GM21390 (cell line): ENCODE data around the gene ZEB2.

Experiments
- ATAC-seq: cut with Tn5 transposase; IDR thresholded peaks from one replicate; pipeline ENCODE4 v1.9.1; 2021; ENCODE audit not compliant: unreplicated experiment

The ZEB2 gene

DNA sequence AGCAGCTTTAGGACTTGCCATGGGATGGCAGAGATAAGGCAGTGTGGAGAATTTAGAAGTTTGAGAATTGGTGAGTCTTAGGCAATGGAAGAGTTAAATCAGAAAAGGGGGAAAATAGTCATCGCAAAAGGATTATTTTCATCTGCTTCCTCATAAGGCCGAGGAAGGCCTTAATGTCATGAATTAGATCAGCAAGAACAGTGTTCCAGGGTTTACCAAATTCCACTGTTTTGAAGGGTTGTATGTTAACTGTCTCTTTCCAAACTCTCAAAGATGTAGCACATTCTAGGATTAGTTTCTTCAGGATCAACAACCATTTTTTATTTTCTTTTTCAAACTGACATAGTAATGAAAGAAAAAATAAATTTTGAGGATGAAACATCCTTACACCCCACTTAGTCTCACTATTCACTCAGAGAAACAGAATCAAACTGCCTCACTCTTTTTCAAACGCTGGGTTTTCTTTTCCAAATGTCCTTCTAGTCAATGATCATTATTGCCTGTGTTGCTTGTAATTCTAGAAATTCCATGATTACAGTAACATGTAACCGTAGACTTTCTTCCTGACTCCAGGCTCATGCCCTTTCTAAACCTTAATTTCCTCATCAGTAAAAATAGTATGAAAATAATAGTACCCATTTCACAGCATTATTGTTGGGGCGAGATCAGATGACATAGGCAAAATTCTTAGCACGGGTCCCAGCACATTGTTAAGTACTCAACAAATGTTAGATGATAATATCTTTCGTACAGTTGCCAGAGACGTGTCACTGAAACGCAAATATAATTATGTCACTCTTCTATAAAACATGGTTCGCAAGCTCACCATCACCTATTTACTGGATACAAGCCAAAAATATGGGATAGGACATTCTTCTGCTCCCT is 23.6 kb downstream of the ZEB2 start:
- no peak for ATAC-seq

DNA sequence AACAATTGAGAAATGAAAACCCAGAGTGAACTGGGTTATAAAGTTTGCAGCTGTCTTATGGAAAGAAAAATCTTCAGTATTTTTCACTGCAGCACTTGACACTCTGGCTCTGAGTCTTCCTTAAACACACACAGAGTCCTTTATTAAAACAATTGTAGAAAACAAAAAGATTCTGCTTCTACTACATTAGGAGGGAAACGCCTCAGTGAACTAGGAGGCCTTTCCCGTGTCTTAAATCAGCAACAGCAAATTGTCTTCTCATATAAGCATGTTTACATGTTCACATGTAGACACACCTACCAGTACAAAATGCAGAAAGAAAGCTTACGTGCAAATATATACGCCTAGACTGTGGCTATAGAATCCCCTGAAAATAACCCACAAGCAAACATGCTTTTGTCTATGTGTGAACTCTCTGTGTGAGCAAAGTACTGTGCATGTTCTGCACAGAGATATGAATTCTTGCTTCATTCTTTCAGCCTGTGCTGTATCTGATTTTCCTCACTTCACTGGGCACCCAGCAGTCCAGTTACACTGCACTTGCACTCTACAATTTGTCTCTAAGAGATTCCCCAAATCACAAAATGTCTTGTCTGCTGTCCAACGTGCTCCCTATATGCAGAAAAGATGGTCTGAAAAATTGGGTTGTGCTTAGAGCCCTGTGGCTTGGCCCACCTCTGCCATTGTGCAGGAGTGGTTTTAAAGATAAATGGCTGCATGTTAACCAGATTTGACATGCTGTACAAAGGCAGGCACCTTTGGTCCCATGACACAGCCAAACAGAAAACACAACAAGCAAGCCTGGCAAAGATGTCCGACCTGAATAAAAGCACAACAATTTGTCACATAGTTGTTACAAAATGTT is 24.5 kb downstream of the ZEB2 start:
- no peak for ATAC-seq

DNA sequence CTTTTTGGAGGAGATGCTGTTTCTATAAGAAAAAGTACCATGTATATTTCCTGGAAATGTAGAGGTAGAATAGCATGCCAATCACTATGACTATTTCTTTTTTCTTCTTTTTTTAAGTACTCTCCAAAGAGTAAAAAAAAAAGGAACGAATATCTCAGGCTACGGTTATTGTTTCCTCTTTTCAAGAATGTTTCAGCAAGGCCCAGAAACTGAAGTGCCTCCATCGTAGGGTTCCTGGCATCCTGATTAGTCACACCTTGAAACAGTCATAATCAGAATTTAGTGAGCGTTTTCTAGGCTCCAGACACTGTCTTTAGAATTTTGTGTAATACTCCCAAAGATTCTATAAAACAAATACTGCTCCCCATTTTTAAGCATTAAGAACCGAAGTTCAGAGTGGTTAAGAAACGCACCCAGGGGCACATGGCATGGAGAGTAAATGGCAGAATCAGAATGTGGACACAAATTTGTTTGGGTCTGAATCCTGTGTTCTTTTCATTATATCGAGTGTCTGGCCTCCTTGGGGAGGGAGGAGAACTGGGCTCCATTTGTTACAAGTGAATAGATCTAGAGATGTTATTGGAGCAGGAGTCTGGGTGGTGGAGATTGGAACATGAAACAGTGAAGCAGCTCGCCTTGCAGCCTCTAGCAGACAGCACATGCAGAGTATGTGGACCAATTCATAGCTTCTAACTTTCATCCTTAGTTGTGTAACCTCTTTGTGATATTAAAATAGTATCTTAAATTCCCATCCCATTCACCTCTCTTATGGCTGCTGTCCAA is 26.7 kb downstream of the ZEB2 start:
- ATAC-seq: no peak

DNA sequence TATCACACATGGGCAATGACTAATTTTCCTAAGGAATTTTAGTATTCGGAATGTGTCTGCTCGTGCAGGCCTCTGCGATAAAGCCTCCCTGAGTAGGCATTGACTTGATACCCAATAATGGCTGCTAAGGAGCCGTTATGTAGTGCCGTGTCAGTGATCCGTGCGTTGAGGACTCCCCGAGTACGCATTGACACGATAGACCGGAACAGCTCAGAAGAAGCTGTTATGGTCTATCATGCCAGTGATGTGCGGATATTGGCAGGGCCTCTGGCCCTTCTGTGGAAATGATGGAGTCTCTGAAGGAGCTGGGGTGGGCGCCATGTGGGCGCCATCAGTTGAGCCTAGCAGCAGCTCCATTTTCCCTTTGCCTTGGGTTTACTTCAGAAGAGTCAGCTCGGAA is 29.1 kb downstream of the ZEB2 start:
- no peak for ATAC-seq

DNA sequence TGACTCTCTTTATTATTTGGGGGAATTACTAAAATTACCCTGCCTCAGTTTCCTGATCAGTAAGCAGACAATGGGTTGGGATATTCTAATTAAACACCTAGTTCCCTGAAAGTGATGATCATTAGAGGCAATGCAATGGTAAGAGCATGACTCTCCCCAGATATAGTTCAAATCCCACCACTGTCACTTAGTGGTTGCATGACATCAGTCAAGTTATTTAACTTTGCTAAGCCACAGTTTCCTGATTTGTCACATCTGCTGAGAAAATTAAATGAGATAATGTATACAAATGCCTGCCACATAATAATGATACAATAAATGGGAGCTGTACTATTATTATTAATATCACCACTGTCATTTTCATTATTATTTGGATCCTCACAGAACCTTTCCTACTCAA is 29.9 kb downstream of the ZEB2 start:
- no peak for ATAC-seq

DNA sequence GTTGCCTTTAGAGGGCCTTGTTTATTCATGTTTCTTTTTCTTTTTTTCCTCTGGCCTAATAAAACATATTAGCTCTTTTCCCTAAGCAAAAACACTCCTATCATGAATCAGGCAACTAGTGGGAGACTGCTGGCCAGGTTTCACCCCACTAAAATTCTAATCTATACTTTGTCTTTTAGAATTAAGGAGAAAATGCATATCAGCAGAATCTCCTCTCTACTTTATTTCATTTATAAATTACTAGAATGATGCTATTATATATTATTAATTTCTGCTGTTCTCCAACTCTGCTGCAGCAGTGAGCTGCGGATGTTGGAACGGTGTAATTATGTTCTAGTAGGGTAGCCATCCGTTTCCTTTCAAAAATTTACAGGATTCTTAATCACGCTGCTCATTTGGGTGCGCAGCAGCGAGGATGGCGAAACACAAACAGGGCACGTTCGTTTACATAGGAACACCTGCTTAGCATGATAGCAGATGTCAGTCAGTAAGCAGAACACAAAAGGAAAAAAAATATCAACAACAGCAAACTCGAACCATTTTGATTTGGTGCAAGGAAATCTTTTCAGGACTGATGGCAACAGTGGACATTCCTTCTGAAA is 30.5 kb downstream of the ZEB2 start:
- ATAC-seq: no peak

DNA sequence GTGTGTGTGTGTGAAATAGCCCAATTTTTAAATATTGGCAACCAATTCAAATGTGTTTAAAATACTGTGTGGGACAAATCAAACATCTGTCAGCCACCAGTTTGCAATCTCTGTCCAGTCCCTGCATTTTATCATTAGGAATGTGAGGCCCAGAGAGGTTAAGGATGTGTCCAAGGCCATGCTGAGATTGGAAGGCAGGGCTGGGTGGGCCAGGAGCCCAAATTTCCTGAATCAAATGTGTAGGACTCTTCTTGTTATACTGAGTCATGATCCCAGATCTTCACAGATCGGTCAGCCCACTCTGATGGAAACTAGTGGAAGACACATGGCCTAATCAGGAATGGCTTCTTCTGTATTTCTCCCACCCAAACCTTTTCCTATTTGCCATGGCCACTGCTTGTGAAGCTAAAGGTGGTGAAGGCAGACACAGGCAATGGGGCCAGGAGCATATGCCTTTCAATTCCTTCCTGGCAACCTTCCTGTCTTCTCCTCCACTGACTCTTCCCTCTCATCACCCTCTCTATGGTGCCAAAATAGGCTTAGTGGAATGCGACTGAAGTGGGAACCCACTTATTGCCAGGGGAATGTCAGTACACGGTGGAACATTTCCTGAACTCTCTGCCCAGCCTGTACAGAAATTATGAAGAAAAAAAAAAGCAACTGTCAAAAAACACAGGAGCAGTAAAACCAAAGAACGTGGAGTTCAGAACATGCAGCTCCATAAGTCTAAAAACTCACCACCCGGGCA is 35.5 kb downstream of the ZEB2 start:
- ATAC-seq: no peak

DNA sequence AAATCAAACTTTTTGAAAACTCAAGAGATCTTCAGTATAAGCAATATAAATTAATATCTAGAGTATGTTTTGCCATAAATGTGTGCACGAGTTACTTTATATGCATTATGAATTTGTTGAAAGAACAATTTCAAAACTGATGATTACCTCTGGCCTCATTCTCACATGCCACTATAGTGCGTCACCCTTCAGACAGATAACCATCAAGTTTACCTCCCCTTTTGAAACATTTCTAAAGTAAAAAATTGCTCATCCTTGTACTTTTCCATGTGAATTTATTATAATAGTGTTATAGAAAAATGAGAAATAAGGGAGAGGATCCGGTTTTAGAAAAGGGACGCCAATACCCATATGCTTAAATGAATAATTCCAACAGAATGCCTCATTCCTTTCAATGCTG is 38.3 kb downstream of the ZEB2 start:
- no peak for ATAC-seq

DNA sequence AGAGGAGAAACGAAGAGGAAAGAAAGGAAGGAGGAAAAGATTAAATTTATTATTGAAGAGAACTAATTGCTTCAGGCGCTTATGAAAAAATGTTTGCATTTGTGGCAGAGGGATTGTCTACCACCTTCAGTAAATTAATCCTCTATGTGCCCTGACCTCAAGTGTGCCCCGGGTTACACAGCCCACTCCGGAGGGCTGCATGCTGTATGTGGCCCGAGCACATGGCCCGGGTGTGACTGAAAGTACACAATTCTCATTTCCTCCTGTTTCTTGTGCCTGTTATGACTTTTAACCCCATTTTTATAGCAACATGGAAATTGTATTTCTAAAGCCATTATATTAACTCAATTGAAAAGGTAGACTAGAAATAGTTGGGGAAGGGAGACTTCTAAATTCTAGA is 38.8 kb downstream of the ZEB2 start:
- no peak for ATAC-seq

DNA sequence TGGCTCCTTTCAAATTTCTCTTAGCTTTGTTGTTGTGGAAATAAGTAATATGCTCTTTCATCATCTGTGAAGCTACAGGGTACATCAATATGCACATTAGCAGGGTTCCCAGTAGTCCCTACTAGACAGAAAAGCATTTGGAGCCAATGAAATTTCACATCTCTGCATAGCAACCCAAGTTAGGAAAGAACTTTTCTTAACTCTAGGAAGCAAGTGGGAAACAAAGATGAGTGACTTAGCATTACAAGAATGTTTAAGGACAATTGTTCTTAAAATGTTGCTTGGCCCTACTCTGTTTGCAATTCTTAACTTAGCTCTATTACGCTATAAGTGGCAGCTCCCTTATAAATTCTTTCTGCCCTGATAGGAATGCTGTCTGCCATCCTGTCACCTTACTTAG is 39.6 kb downstream of the ZEB2 start:
- ATAC-seq: no peak

DNA sequence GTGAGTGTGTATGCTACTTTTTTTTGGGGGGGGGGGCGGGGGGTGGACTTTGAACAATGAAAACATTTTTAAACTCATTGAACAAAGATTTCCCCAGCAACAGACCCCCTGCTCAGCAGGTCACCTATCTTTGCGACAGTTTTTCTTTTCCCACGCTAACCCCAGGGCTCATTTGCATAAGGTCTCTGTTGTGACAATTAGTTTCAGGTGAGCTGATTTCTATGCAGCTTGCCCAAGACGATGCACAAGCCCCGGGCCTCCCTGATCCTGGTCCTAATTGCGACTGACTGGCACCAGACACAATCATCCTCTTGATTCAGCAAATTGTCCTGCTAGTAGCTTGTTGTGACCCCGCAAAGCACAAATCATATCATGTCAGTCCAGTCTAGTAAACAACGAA is 40.3 kb downstream of the ZEB2 start:
- ATAC-seq: no peak

DNA sequence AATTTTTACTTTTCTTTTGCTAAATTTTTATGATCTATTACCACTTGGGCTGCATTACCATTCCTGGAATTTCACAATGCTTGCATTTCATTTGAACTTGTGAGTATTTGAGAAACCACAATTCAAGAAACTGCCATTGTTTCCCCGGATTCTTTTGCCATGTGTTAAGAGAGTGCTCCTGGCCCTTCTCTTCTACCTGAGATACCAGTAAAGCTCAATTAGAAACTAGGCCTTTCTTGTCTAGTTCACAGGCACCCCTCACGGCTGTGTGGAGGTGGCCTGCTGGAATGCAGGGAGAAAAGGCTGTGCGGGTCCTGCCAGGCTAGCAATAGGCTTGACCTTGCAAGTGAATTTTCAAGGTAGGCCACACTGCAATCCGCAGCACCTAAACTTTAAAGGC is 40.8 kb downstream of the ZEB2 start:
- no peak for ATAC-seq

DNA sequence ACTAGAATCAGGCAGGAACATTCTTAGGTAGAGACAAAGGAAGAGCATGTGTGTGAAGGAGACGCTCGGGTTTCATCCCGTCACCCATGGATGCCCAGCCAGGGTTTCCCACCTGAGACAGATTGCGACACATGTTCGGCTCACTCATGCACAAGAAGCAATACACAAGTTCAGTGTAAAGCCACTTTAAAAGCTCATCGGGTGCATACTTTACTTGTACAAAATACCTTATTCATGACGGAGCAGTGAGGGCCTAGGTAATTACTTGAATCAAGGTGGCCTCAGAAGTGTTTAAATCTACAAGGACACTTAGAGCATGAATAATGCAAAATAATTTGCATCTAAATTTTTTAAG is 42.0 kb downstream of the ZEB2 start:
- no peak for ATAC-seq

DNA sequence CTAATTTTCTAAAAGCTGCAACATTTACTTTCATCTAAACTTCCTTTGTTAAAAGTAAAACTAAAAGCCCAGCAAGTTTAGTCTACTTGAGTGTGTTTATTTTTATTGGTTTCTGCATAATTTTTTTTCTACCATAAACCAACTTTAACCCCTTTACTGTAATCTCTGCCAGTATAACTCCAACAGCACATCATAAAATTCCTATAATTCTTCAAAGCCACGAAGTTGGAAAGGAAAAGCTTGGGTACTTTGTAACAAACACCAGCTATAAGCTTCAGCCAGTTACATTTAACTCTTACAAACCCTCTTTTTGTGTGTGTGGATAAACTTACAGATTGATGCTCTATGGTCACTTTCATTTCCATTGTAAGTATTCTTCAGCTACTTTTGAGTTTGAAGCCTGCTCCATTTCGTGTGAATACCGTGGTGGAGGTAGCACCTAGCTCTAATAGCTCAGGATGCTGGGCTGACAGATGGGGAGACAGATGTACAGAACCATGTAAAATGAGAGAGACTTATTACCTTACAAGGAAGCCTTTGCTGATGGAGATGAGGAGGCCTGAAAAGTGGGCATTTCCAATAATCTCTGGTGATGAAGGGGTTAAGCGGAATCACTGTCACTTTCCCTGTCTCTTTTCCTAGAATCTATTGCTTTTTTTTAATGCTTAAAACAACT is 42.5 kb downstream of the ZEB2 start:
- no peak for ATAC-seq

DNA sequence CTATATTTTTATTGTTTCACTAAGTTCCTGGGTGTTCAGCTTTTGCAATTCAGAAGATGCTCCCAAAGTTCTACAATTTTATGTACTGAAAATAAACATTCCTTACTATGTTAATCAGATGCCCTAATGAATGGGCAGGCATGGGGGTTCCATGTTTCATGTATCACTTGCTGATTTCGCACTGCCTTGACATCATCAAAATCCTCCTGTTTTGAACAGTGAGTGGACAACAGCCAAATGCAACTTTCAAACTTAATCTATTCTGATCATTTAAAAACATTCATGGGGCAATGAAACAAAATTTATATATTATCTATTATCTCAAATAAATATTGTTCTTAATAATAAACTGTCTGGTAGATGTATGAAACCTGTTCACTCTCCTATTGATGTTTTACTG is 43.2 kb downstream of the ZEB2 start:
- no peak for ATAC-seq

DNA sequence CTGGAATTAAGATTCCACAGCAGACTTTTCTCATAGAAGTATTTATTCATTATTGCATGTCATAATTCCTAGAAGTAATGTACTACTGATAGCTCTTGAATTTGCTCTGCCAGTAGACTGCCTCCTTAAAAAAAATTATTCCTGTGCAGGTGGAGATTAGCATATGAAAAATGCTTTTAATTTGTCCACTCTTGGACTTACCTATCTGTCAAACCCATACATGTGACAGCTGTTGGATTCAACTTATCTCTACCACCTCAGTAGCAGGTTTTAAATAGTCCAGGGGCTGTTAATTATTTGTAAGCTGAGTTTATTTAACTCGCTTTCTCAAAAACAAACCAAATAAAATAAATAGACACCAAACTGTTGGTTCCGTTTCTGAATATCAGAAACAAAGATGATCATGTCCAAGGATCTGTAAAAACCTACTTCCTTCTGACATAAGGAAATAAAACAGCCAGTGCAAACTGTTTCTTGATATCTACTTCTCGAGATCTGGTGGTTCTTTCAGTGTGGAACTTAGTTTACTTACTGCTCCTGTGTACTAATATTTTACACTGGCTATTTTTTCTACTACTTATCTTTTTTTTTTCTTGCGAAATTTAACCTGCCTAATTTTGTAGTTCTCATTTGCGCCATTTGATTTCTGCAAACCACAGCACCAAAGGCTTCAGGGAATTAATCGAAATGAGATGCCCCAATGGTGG is 44.2 kb downstream of the ZEB2 start:
- ATAC-seq: no peak

DNA sequence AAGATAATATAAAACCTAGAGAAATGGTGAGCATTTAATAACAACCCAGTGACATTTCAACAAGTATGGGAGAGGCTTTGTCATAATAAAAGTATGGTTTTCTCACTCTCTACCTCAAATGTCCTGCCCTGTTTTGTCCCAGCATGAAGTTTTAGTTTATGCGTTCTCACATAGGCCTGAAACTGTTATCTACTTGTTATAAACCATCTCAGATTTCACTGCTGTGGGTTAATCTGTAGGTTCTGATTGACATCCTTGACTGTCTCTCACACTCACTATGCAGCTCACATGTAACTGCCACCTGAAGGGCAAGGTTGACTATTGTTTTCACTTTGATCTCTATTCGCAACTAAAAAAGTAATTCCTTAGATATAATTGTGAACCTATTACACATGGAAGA is 44.9 kb downstream of the ZEB2 start:
- no peak for ATAC-seq

DNA sequence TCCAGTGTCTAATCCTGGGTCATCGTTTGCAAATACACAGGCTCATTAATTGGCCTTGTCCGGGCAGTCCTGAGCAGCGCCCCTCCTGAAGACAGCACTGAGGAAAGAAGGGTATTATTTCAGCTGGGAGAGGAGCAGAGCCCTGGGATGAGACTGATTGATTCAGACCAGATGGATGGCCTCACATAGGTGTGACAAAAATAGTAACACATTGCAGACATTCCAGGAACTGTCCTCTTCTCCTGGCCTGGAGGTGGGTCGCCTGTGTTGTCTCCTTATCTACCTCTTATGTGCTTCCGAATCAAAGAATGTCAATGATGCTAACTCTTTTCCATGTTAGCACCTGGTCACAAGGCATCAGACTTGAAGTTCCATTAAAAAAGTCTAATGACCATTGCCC is 45.9 kb downstream of the ZEB2 start:
- ATAC-seq: no peak

DNA sequence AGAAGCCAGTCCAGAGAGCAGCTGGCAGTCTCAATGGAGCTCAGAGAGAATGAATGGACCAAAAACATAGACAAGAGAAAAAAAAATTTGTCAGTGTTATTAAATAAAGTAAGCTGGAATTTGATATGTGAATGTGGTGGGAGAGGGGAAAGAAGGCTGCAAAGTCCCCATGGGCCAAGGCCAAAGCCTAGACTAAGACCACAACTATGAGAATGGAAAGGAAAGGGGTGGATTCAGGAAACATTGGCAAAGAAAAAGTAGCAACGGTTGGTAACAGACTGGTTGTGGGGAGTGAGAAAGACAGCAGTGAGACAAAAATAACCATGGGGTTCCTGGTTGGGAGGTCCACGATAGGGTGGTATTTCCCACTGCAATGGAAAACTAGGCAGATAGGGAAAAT is 47.0 kb downstream of the ZEB2 start:
- no peak for ATAC-seq
